NCI-H2227 (cell line): Measurements from ENCODE around the gene SCPEP1.
"Not testable (repeated sequence)": the region's sequence is repeated elsewhere in the genome, so short reads cannot be mapped to it uniquely, and the experiment has no call there.

Experiments used
- DNase-seq: peaks from one replicate; lab custom pipeline; 2025; ENCODE audit not compliant: unreplicated experiment; lab: John Stamatoyannopoulos, UW

SCPEP1 gene, protein sequence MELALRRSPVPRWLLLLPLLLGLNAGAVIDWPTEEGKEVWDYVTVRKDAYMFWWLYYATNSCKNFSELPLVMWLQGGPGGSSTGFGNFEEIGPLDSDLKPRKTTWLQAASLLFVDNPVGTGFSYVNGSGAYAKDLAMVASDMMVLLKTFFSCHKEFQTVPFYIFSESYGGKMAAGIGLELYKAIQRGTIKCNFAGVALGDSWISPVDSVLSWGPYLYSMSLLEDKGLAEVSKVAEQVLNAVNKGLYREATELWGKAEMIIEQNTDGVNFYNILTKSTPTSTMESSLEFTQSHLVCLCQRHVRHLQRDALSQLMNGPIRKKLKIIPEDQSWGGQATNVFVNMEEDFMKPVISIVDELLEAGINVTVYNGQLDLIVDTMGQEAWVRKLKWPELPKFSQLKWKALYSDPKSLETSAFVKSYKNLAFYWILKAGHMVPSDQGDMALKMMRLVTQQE

GRCh38 chr17:56977673-56978395 is at the start of gene SCPEP1:
Gene SCPEP1 (plus strand): TSS chr17:56978131. CDS start chr17:56978160, 29 bp downstream.
- peak; percentile 87 for DNase-seq

DNA sequence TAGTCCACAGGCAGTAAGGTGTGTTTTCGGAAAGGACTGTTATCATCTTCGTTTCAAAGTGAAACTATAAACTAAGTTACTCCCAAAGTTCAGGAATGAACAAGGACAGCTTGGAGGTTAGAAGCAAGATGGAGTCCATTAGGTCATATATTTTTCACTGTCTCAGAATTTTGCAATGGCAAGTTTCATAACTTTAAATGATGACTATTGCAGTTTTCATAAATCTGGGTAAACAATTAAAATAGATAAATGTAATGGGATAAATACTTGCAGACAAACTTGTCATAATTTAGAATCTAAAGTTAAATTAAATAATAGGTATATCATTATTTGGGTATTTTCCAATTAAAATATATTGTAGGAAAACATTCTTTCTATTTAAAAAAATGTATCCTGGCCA is 49.3 kb upstream of the SCPEP1 start:
- no peak for DNase-seq

- DNase-seq = peak; percentile 7
Measured at GRCh38 chr17:56929362-56929969, 48.5 kb upstream of the SCPEP1 start.

GRCh38 chr17:56930739-56931337 is 47.1 kb upstream of the SCPEP1 start:
- DNase-seq = no peak

- DNase-seq = no peak
Measured at GRCh38 chr17:56933151-56933745, 44.7 kb upstream of the SCPEP1 start.

DNA sequence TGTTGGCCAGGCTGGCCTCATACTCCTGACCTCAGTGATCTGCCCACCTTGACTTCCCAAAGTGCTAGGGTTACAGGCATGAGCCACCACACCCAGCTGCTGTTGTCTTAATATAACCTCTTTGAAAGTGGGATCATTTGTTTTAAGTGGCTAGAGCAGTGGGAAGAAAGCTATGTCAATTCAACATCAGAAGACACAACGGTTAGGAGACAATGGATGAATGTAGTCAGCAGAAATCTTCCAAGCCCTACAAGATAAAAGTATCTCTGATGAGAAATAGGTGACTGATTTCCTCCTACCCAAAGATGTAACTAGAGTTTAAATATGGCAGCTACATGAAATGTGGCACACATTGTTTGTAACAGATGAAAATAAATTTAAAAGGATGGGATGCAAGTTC is 44.1 kb upstream of the SCPEP1 start:
- no peak for DNase-seq

DNA sequence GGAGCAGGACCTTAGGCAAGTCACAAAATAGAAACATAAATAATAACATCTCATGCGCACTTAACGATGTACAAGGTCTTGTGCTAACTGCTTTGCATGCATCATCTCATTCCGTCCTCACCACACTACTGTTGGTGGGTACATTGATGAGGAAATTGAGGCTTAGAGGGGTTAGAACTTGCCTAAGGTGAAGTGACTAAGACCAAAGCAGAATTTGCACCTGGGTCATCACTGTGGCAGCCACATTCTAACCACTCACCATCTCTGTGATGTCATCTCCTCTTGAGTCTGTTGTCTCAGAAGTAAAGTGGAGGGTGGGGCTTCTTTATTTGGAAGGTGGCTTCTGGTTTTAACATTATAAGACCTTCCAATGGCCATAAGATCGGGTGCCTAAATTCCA is 43.7 kb upstream of the SCPEP1 start:
- no peak for DNase-seq

- no peak for DNase-seq
Measured at GRCh38 chr17:56935461-56935860, 42.5 kb upstream of the SCPEP1 start.

DNA sequence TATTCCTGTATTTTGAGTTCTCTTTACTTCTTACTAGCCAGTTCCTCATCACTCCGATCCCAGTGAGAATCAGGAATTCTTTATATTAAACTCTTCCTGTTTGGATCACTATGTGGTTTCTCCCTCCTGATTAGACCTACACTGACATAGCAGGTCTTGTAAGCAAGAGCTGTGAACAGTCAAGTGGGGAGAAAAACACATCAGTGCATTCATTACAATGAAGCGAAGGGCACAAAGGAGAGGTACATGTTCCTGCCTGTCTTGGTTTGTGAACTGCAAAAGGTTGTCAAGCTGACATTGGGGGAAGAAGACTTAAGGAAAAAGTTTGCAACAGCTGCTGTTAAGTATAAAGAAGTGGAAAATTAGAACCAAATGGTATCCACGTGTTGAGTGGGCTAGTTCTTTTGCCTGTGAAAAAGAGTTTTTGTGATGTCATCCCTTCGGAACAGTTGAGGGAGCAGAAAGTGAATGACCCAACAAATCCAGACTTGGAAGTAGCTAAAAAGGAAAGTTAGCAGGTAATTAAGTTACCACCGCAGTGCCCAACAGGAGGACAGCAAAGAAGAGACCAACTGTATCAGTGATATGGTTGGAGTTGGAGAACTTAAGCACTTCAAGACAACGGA is 41.1 kb upstream of the SCPEP1 start:
- DNase-seq = no peak

- DNase-seq = no peak
Measured at GRCh38 chr17:56937687-56938086, 40.2 kb upstream of the SCPEP1 start.

DNA sequence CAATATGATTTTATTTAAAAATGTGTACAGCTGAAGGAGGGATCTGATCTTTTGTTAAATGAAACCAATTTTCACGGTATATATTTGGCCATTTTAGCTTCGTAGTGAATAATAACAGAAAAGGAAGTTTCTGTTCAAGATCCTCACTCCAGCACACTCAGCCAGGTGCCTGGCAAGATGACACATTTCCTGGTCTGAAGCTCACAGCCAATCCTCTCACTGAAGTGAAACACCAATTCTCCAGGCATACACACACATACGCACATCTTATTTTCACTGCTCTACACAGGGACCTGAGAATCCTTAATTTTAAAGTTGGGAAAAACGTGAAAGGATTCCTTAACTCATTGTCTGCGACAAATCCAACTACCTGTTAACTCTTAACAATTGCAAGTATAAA is 39.7 kb upstream of the SCPEP1 start:
- DNase-seq = not testable (repeated sequence)

DNA sequence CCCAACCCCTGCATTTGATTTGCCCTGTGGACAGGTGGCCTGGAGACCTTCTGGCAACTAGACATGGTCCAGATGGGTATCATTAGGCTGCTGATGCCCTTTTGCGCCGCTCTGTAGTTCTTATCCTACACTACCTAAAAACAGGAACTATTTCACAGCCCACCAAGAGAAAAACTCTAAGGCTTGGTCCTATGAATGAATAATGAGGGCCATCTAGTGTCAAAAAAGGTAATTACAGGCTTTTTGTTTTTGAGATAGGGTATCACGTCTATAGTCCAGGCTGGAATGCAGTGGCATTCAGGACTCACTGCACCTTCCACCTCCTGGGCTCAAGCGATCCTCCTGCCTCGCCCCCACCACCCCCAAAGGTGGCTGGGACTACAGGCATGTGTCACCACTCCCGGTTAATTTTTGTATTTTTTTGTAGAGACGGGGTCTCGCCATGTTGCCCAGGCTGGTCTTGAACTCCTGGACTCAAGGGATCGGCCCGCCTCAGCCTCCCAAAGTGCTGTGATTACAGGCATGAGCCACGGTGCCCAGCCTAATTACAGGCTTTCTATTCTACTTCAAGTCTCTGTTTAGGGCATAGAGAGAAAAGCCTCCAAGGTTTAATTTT is 38.0 kb upstream of the SCPEP1 start:
- DNase-seq = peak; percentile 78

DNA sequence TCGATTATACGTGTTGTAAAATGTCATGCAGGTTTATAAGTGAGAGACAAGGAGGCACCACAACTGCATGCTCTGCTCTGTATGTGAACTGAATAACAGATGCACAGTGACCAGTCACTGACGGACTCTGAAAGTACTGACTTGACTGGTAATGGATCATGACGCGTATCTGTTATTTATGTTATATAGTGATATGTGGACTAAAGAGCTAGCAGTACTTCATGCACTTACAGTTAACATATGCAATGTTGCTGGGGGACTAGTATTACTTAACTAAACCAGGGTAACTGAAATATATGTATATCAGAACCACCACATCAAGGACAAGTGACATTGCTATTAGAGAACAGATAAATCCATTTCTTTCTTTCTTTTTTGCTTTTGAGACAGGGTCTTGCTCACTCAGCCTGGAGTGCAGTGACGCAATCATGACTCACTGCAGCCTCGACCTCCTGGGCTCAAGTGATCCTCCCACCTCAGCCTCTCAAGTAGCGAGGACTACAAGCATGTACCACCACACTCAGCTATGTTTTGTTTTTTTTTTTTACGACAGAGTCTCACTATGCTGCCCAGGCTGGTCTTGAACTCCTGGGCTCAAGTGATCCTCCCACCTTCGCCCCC is 34.3 kb upstream of the SCPEP1 start:
- no peak for DNase-seq

DNA sequence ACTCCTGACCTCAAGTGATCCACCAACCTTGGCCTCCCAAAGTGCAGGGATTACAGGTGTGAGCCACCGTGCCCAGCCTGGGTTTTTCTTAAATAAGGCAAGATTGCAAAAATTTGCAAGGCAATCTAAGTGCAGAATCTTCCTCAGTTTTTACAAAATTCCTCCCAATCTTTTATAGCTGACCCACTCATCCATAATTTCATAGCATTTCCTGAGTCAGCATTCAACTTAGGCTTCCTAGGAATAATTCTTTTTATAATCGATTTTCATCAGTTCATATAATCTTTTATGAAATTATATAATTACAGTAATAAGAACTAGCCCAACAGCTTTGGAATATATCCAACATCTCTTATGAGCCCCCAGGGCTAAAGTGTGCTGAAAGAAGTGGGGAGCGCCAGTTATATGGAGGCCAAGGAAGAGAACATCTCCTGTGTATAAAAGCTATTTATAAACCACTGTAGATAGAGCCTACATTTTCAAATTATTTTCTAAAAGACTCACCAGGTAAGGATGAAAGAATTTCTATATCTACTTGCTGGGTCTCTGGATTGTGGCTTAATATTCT is 31.9 kb upstream of the SCPEP1 start:
- no peak for DNase-seq

DNA sequence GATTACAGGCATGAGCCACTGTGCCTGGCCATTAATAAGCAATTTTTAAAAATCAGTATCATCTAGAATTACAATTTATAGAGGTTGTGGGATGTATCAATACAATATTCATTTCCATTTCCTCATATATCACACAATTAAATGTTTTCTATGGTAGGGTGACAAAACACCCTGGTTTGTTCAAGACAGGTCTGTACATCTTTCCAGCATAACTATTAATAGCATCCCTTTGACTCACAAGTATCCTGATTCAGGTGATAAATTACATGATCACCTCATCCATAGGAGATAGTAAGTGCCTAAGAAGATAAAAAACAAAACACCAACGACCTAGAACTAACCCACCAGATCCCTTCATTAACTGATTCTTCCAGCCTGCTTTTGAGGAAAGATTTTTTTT is 30.2 kb upstream of the SCPEP1 start:
- no peak for DNase-seq

GRCh38 chr17:56948491-56948890 is 29.4 kb upstream of the SCPEP1 start:
- DNase-seq = no peak

DNA sequence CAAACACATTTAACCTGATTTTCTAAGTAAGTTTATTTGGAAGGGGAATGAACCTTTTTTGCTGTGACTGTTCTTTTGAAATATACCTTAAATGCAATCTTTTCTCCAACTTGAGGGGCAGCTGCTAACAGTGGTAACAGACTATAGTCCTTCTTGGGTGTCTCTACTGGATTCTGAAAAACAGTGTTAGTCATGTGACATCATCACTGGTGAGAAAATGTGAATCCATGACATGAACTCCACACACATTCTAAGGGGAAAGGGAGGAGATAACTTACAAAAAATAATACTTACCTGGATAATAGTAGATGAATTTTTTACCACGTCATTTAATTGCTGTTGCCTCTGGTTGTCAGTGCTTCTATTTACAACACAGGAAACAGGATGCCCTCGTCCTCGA is 28.3 kb upstream of the SCPEP1 start:
- no peak for DNase-seq

DNA sequence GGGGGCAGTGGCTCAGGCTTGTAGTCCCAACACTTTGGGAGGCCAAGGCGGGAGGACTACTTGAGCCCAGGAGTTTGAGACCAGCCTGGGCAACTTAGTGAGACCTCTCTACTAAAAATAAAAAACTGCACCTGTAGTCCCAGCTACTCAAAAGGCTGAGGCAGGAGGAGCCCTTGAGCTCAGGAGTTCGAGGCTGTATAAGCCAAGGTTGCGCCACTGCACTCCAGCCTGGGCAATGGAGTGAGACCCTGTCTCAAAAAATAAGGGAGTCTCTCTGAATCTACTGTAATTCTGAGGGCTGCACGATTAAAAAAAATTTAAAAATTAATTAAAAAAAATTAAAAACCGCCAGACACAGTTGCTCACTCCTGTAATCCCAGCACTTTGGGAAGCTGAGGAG is 20.9 kb upstream of the SCPEP1 start:
- no peak for DNase-seq
